Loucy (cell line): ENCODE results near the gene PDZD8.

ENCODE experiments used
- H2AFZ ChIP-seq: fragments of 200-600 bp; sonication (generic); 2 replicates; pipeline ENCODE4 v1.6.0; 2016; ENCODE audit warnings: antibody characterized with exemption, mild to moderate bottlenecking, low read length, moderate library complexity
- H3F3A ChIP-seq: fragments of 200-600 bp; 2 replicates; pipeline ENCODE4 v1.6.0; 2016; ENCODE audit warnings: antibody characterized with exemption, low read depth, mild to moderate bottlenecking
- H3K27me3 ChIP-seq: fragments of 200-600 bp; sonication (generic); 2 replicates; pipeline ENCODE4 v1.6.1; 2014; ENCODE audit warnings: low read length, mild to moderate bottlenecking; ENCODE audit not compliant: insufficient read depth, poor library complexity, severe bottlenecking
- H3K36me3 ChIP-seq: fragments of 200-600 bp; sonication (generic); 2 replicates; pipeline ENCODE4 v1.6.1; 2016; ENCODE audit warnings: low read length; ENCODE audit not compliant: insufficient read depth
- H3K4me1 ChIP-seq: fragments of 200-600 bp; sonication (generic); 2 replicates; pipeline ENCODE4 v1.5.1; 2014; ENCODE audit warnings: low read length, mild to moderate bottlenecking; ENCODE audit not compliant: insufficient read depth, poor library complexity, severe bottlenecking
- H3K4me2 ChIP-seq: fragments of 200-600 bp; sonication (generic); 2 replicates; pipeline ENCODE4 v1.6.0; 2014; ENCODE audit warnings: antibody characterized with exemption, low read length, low read depth, mild to moderate bottlenecking; ENCODE audit not compliant: poor library complexity, severe bottlenecking
- H3K4me3 ChIP-seq: fragments of 200-600 bp; sonication (generic); 2 replicates; pipeline ENCODE4 v1.5.1; 2014; ENCODE audit warnings: low read length, mild to moderate bottlenecking, mixed read lengths; ENCODE audit not compliant: poor library complexity, severe bottlenecking
- H3K79me2 ChIP-seq: fragments of 200-600 bp; sonication (generic); 2 replicates; pipeline ENCODE4 v1.6.1; 2014; ENCODE audit warnings: low read length; ENCODE audit not compliant: insufficient read depth
- H3K9ac ChIP-seq: fragments of 200-600 bp; sonication (generic); 2 replicates; pipeline ENCODE4 v1.6.0; 2014; ENCODE audit warnings: mild to moderate bottlenecking, low read depth, low read length, moderate library complexity; ENCODE audit not compliant: poor library complexity, severe bottlenecking
- H3K9me2 ChIP-seq: fragments of 200-600 bp; sonication (generic); replicated peaks from 2 replicates; pipeline ENCODE4 v1.6.1; 2016; ENCODE audit warnings: low read depth, low read length, mixed read lengths
- H3K9me3 ChIP-seq: fragments of 200-600 bp; sonication (generic); 2 replicates; pipeline ENCODE4 v1.6.1; 2014; ENCODE audit warnings: mild to moderate bottlenecking, antibody characterized with exemption, low read length, low read depth; ENCODE audit not compliant: insufficient read depth
- H4K20me1 ChIP-seq: fragments of 200-600 bp; sonication (generic); 2 replicates; pipeline ENCODE4 v1.6.0; 2014; ENCODE audit warnings: antibody characterized with exemption, low read length, mild to moderate bottlenecking; ENCODE audit not compliant: insufficient read depth, poor library complexity, severe bottlenecking
- CTCF ChIP-seq: fragments of 200-600 bp; sonication (generic); conservative IDR thresholded peaks from 2 replicates; pipeline ENCODE4 v1.5.1; 2014; ENCODE audit warnings: mild to moderate bottlenecking, antibody characterized with exemption, low read length
- EZH2phosphoT487 ChIP-seq: fragments of 200-600 bp; IDR thresholded peaks from 2 replicates; pipeline ENCODE4 v1.6.1; 2018; ENCODE audit warnings: antibody characterized with exemption, mild to moderate bottlenecking, moderate library complexity, borderline replicate concordance

The PDZD8 gene

DNA sequence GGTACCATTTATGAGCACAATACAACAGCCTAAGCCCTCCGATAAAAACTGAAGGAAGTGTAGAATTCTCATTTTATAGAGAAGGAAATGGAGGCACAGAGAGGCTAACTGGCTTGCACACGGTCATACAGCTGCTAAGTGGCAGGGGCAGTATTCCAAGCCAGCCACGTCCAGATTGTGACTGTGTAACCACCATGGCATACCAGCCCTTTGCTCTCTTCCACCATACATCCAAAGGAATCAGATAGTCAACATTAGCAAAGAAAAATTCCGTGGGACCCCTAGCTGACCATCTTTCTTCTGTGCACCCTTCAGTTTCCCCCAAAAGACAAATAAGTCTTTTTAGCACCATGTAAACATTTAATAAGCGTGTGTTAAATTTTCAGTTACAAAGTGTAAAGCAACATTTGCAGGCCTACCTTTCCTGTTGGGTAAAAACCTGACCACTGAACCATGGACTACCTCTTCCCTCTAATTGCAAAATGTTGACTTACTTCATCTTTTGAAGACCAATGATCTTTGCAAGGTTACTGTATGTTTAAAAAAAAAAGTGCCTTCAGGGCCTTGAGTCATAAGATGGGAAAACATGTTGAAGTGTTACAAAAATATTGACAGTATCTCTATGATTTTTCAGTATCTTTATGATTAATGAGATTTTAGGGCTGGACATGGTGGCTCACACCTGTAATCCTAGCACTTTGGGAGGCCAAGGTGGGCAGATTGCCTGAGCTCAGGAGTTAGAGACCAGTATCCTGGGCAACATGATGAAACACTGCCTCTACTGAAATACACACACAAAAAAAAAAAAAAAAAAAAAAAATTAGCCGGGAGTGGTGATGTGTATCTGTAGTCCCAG lies 24.3 kb upstream of the PDZD8 start:
- Histone ChIP-seq H3K9ac (no peak overlapping the region), H2AFZ (peak overlapping the region; percentile 37), H3F3A (no peaks in the 10 kb centered on the region), H3K9me2 (no peaks in the 10 kb centered on the region), H4K20me1 (no peaks in the 10 kb centered on the region), H3K4me2 (peak overlapping the region; percentile 53), H3K36me3 (no peaks in the 10 kb centered on the region), H3K9me3 (no peaks in the 10 kb centered on the region), H3K27me3 (no peaks in the 10 kb centered on the region), H3K79me2 (no peaks in the 10 kb centered on the region), H3K4me1 (peaks cover 45% of the 10 kb centered on the region), H3K4me3 (peak overlapping the region; percentile 7)
- TF ChIP-seq EZH2phosphoT487 (no peak), CTCF (no peak)

GRCh38 chr10:117398029-117398428 lies 22.8 kb upstream of the PDZD8 start:
- Histone ChIP-seq H3K36me3 (no peaks in the 10 kb centered on the region), H3K9me3 (no peaks in the 10 kb centered on the region), H3K4me3 (no peak overlapping the region), H3K9me2 (no peaks in the 10 kb centered on the region), H3K79me2 (no peaks in the 10 kb centered on the region), H2AFZ (peak overlapping the region; percentile 29; the same call in 1 of the 2 replicates), H3F3A (no peaks in the 10 kb centered on the region), H3K27me3 (no peaks in the 10 kb centered on the region), H3K4me2 (no peak overlapping the region), H4K20me1 (no peaks in the 10 kb centered on the region), H3K9ac (no peak overlapping the region), H3K4me1 (peaks cover 42% of the 10 kb centered on the region)
- TF ChIP-seq EZH2phosphoT487 (no peak), CTCF (no peak)

DNA sequence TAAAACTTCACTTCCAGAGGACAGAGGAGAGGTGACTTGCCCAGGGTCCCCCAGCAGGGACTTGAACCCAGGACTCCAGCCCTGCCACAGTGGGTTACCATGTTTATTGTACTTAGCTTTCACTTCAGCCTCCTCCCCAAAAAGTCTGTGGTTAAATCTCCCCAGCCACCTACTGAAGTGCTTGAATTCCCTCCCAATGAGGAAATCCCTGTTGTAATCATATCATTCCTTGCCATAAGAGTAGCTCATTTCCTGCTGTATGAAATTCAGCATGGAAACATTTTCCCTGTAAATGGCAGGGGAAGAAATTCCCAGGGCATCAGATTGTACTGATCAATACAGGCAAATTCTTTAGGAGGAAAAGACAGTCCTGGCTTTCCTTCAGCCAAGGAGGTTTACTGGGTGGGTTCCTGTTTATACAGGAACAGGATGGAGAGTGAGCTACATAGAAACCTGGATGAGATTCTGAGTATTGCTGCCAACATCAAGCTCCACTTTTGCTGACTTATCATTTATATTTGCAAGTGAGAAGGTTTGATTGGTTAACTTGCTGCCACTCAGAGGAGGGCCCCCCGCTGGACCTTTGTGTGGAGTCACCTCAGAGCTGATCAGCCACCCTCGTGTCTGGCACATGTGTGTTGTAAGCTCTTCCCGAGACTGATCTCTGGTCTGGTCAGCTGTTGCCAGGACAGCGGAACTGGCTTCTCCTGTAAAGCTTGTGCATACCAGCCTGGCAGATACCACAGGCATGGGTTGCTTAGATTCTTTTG lies 16.4 kb upstream of the PDZD8 start:
- H3K4me3 ChIP-seq = no peak overlapping the region
- H3K79me2 ChIP-seq = no peaks in the 10 kb centered on the region
- H3K4me2 ChIP-seq = no peak overlapping the region
- no peaks in the 10 kb centered on the region for H3K27me3 ChIP-seq
- H2AFZ ChIP-seq = no peak overlapping the region
- no peaks in the 10 kb centered on the region for H3K36me3 ChIP-seq
- no peaks in the 10 kb centered on the region for H3K9me3 ChIP-seq
- no peaks in the 10 kb centered on the region for H3F3A ChIP-seq
- H3K9me2 ChIP-seq = no peaks in the 10 kb centered on the region
- peaks cover 17% of the 10 kb centered on the region for H3K4me1 ChIP-seq
- TF ChIP-seq CTCF = no peak
- TF ChIP-seq EZH2phosphoT487 = no peak
- no peak overlapping the region for H3K9ac ChIP-seq
- H4K20me1 ChIP-seq = no peaks in the 10 kb centered on the region
